ENCODE measurements around the gene GPR137B.
A peak's percentile ranks its signal among the peaks of the same experiment; 100 is the strongest.

The GPR137B gene

GRCh38 chr1:236141447-236142252 lies 689 bp upstream of the GPR137B start:
- Histone ChIP-seq H3K27ac (ENCODE audit: low read depth, low read length) (no peak overlapping the region), H3K9me3 (ENCODE audit: control insufficient read depth, insufficient read depth, low read length) (no peaks in the 10 kb centered on the region), H3F3A (ENCODE audit: control insufficient read depth, insufficient read depth) (peaks cover 12% of the 10 kb centered on the region), H4K20me1 (ENCODE audit: control insufficient read depth, insufficient read depth, low read depth, low read length) (peaks cover 9% of the 10 kb centered on the region), H3K4me2 (ENCODE audit: low read length) (peak overlapping the region; percentile 70), H3K4me1 (ENCODE audit: control insufficient read depth, low read length) (peaks cover 31% of the 10 kb centered on the region), H3K27me3 (ENCODE audit: control insufficient read depth, low read length) (peaks cover 48% of the 10 kb centered on the region), H3K36me3 (ENCODE audit: control insufficient read depth, low read length) (no peaks in the 10 kb centered on the region), H3K79me2 (ENCODE audit: control insufficient read depth, low read length) (peaks cover 15% of the 10 kb centered on the region), H3K4me3 (ENCODE audit: low read length) (peak overlapping the region; percentile 61), H3K9me2 (replicated peaks; ENCODE audit: control insufficient read depth, low read length) (no peaks in the 10 kb centered on the region)
- TF ChIP-seq, protein P1, sequence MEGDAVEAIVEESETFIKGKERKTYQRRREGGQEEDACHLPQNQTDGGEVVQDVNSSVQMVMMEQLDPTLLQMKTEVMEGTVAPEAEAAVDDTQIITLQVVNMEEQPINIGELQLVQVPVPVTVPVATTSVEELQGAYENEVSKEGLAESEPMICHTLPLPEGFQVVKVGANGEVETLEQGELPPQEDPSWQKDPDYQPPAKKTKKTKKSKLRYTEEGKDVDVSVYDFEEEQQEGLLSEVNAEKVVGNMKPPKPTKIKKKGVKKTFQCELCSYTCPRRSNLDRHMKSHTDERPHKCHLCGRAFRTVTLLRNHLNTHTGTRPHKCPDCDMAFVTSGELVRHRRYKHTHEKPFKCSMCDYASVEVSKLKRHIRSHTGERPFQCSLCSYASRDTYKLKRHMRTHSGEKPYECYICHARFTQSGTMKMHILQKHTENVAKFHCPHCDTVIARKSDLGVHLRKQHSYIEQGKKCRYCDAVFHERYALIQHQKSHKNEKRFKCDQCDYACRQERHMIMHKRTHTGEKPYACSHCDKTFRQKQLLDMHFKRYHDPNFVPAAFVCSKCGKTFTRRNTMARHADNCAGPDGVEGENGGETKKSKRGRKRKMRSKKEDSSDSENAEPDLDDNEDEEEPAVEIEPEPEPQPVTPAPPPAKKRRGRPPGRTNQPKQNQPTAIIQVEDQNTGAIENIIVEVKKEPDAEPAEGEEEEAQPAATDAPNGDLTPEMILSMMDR (IDR thresholded peaks at IDR 0.05; ENCODE audit: low read depth, low read length, poor library complexity, severe bottlenecking) = no peak
- TF ChIP-seq EZH2phosphoT487 (IDR thresholded peaks at IDR 0.05; ENCODE audit: borderline replicate concordance, low read length) = peak; percentile 88; the same call in 1 of the 2 replicates

- Histone ChIP-seq H3K4me3 (ENCODE audit: low read length) (peak overlapping the region; percentile 78), H4K20me1 (ENCODE audit: control insufficient read depth, insufficient read depth, low read depth, low read length) (peaks cover 9% of the 10 kb centered on the region), H3K4me2 (ENCODE audit: low read length) (peak overlapping the region; percentile 66), H3F3A (ENCODE audit: control insufficient read depth, insufficient read depth) (peaks cover 12% of the 10 kb centered on the region), H3K9me3 (ENCODE audit: control insufficient read depth, insufficient read depth, low read length) (no peaks in the 10 kb centered on the region), H3K79me2 (ENCODE audit: control insufficient read depth, low read length) (peaks cover 15% of the 10 kb centered on the region), H3K27me3 (ENCODE audit: control insufficient read depth, low read length) (peaks cover 40% of the 10 kb centered on the region), H3K4me1 (ENCODE audit: control insufficient read depth, low read length) (peaks cover 27% of the 10 kb centered on the region), H3K9me2 (replicated peaks; ENCODE audit: control insufficient read depth, low read length) (no peaks in the 10 kb centered on the region), H3K36me3 (ENCODE audit: control insufficient read depth, low read length) (no peaks in the 10 kb centered on the region), H3K27ac (ENCODE audit: low read depth, low read length) (no peak overlapping the region)
- no peak for TF ChIP-seq EZH2phosphoT487 (IDR thresholded peaks at IDR 0.05; ENCODE audit: borderline replicate concordance, low read length)
- TF ChIP-seq, protein P1 (IDR thresholded peaks at IDR 0.05; ENCODE audit: low read depth, low read length, poor library complexity, severe bottlenecking) = no peak
Measured at GRCh38 chr1:236143104-236143948, 987 bp downstream of the GPR137B start.

GRCh38 chr1:236144033-236144432 lies 1.7 kb downstream of the GPR137B start:
- Histone ChIP-seq H3K79me2 (ENCODE audit: control insufficient read depth, low read length) (peaks cover 15% of the 10 kb centered on the region), H3K9me2 (replicated peaks; ENCODE audit: control insufficient read depth, low read length) (no peaks in the 10 kb centered on the region), H3K4me3 (ENCODE audit: low read length) (peak overlapping the region; percentile 78), H3K27me3 (ENCODE audit: control insufficient read depth, low read length) (peaks cover 33% of the 10 kb centered on the region), H3K4me2 (ENCODE audit: low read length) (peak overlapping the region; percentile 66), H3K4me1 (ENCODE audit: control insufficient read depth, low read length) (peaks cover 27% of the 10 kb centered on the region), H3F3A (ENCODE audit: control insufficient read depth, insufficient read depth) (peaks cover 12% of the 10 kb centered on the region), H3K9me3 (ENCODE audit: control insufficient read depth, insufficient read depth, low read length) (no peaks in the 10 kb centered on the region), H4K20me1 (ENCODE audit: control insufficient read depth, insufficient read depth, low read depth, low read length) (peaks cover 9% of the 10 kb centered on the region), H3K27ac (ENCODE audit: low read depth, low read length) (no peak overlapping the region), H3K36me3 (ENCODE audit: control insufficient read depth, low read length) (no peaks in the 10 kb centered on the region)
- TF ChIP-seq, protein P1 (IDR thresholded peaks at IDR 0.05; ENCODE audit: low read depth, low read length, poor library complexity, severe bottlenecking) = no peak
- TF ChIP-seq EZH2phosphoT487 (IDR thresholded peaks at IDR 0.05; ENCODE audit: borderline replicate concordance, low read length) = no peak
